Mesendoderm (in vitro differentiated cells): Measurements from ENCODE around the gene SPRED2.

Experiments used
- DNase-seq: peaks from one replicate; pipeline ENCODE4 v3.0.0; 2013
- H2AK5ac ChIP-seq: 2 replicates; pipeline ENCODE4 v1.6.1; 2013; ENCODE audit warnings: low read length, inconsistent platforms
- H2BK120ac ChIP-seq: 2 replicates; pipeline ENCODE4 v1.6.1; 2013; ENCODE audit warnings: low read depth, mild to moderate bottlenecking, low read length, moderate library complexity, mixed read lengths
- H2BK15ac ChIP-seq: replicated peaks from 2 replicates; pipeline ENCODE4 v1.6.1; 2013; ENCODE audit warnings: low read depth, mild to moderate bottlenecking, moderate library complexity
- H2BK5ac ChIP-seq: 2 replicates; pipeline ENCODE4 v1.6.1; 2013; ENCODE audit warnings: low read length, inconsistent platforms
- H3K18ac ChIP-seq: 2 replicates; pipeline ENCODE4 v1.6.1; 2013; ENCODE audit warnings: mild to moderate bottlenecking, low read length, mixed read lengths
- H3K23ac ChIP-seq: one replicate; pipeline ENCODE4 v1.6.1; 2013; ENCODE audit warnings: low read length
- H3K27ac ChIP-seq: 2 replicates; pipeline ENCODE4 v1.5.1; 2013; ENCODE audit warnings: low read depth, mild to moderate bottlenecking, inconsistent platforms, low read length, moderate library complexity
- H3K27me3 ChIP-seq: 2 replicates; pipeline ENCODE4 v1.6.1; 2013; ENCODE audit warnings: low read length, control low read depth, mild to moderate bottlenecking, inconsistent platforms; ENCODE audit not compliant: insufficient read depth, poor library complexity
- H3K36me3 ChIP-seq: 2 replicates; pipeline ENCODE4 v1.6.1; 2013; ENCODE audit warnings: low read length, inconsistent platforms; ENCODE audit not compliant: control insufficient read depth, insufficient read depth
- H3K4ac ChIP-seq: one replicate; pipeline ENCODE4 v1.6.1; 2013; ENCODE audit warnings: low read depth, mild to moderate bottlenecking, low read length, moderate library complexity
- H3K4me1 ChIP-seq: 2 replicates; pipeline ENCODE4 v1.6.1; 2013; ENCODE audit warnings: low read depth, low read length, inconsistent platforms; ENCODE audit not compliant: control insufficient read depth
- H3K4me2 ChIP-seq: 2 replicates; pipeline ENCODE4 v1.6.1; 2013; ENCODE audit warnings: low read length
- H3K4me3 ChIP-seq: 2 replicates; pipeline ENCODE4 v1.5.1; 2013; ENCODE audit warnings: mild to moderate bottlenecking, low read length
- H3K56ac ChIP-seq: one replicate; pipeline ENCODE4 v1.6.1; 2013; ENCODE audit warnings: low read length
- H3K79me1 ChIP-seq: 2 replicates; pipeline ENCODE4 v1.6.1; 2013; ENCODE audit warnings: low read length, inconsistent platforms
- H3K79me2 ChIP-seq: 2 replicates; pipeline ENCODE4 v1.6.1; 2013; ENCODE audit warnings: mild to moderate bottlenecking, low read length; ENCODE audit not compliant: control insufficient read depth, insufficient read depth
- H3K9ac ChIP-seq: 2 replicates; pipeline ENCODE4 v1.6.1; 2013; ENCODE audit warnings: low read length, inconsistent platforms
- H4K5ac ChIP-seq: one replicate; pipeline ENCODE4 v1.6.1; 2013; ENCODE audit warnings: low read length
- H4K8ac ChIP-seq: one replicate; pipeline ENCODE4 v1.6.1; 2013; ENCODE audit warnings: low read depth, mild to moderate bottlenecking, control low read depth, low read length, moderate library complexity
- WGBS: extraction: QIAGEN DNeasy Blood & Tissue Kit; methylation state at CpG from one replicate; pipeline ENCODE4 v1.1.7; 2013; ENCODE audit warnings: low lambda C conversion rate, missing lambda C conversion rate; ENCODE audit not compliant: insufficient coverage; ENCODE audit errors: extremely low coverage; 5-methylcytosine and 5-hydroxymethylcytosine counted together

SPRED2 gene

GRCh38 chr2:65452150-65452895 is 19.9 kb upstream of the SPRED2 start:
- no peak overlapping the region for H4K5ac ChIP-seq
- no peaks in the 10 kb centered on the region for H3K27me3 ChIP-seq
- H3K27ac ChIP-seq: no peak overlapping the region
- no peaks in the 10 kb centered on the region for H3K79me2 ChIP-seq
- H3K4me1 ChIP-seq: no peaks in the 10 kb centered on the region
- H3K9ac ChIP-seq: no peak overlapping the region
- no peaks in the 10 kb centered on the region for H3K79me1 ChIP-seq
- H3K23ac ChIP-seq: no peak overlapping the region
- no peak overlapping the region for H2BK15ac ChIP-seq
- DNase-seq: peak; percentile 53
- WGBS: no CpG with 5 or more reads among the region's 5 CpGs
- H2AK5ac ChIP-seq: no peak overlapping the region
- H2BK5ac ChIP-seq: no peak overlapping the region
- H3K18ac ChIP-seq: no peak overlapping the region
- no peak overlapping the region for H2BK120ac ChIP-seq
- H3K4ac ChIP-seq: no peak overlapping the region
- no peaks in the 10 kb centered on the region for H3K36me3 ChIP-seq
- H3K4me2 ChIP-seq: no peak overlapping the region
- no peak overlapping the region for H3K4me3 ChIP-seq
- H4K8ac ChIP-seq: no peak overlapping the region
- H3K56ac ChIP-seq: no peak overlapping the region

GRCh38 chr2:65450810-65451209 is 18.4 kb upstream of the SPRED2 start:
- Histone ChIP-seq H3K27ac (no peak overlapping the region), H2BK5ac (no peak overlapping the region), H3K4me1 (no peaks in the 10 kb centered on the region), H3K18ac (no peak overlapping the region), H3K23ac (no peak overlapping the region), H3K79me2 (no peaks in the 10 kb centered on the region), H3K27me3 (no peaks in the 10 kb centered on the region), H2BK15ac (no peak overlapping the region), H3K79me1 (no peaks in the 10 kb centered on the region), H3K36me3 (no peaks in the 10 kb centered on the region), H2AK5ac (no peak overlapping the region), H4K5ac (no peak overlapping the region), H3K9ac (no peak overlapping the region), H3K4ac (no peak overlapping the region), H3K4me3 (no peak overlapping the region), H3K56ac (no peak overlapping the region), H4K8ac (no peak overlapping the region), H3K4me2 (no peak overlapping the region), H2BK120ac (no peak overlapping the region)
- DNase-seq: no peak
- no CpG with 5 or more reads among the region's 1 CpG for WGBS

GRCh38 chr2:65450393-65450792 is 18.0 kb upstream of the SPRED2 start:
- no peak overlapping the region for H3K4me3 ChIP-seq
- H3K36me3 ChIP-seq: no peaks in the 10 kb centered on the region
- no peaks in the 10 kb centered on the region for H3K4me1 ChIP-seq
- H4K8ac ChIP-seq: peak overlapping the region; percentile 17
- WGBS: 100% methylated on average over 2 of the region's 3 CpGs
- no peak overlapping the region for H3K18ac ChIP-seq
- H3K79me1 ChIP-seq: no peaks in the 10 kb centered on the region
- H3K4ac ChIP-seq: no peak overlapping the region
- no peak overlapping the region for H2BK120ac ChIP-seq
- H3K4me2 ChIP-seq: no peak overlapping the region
- DNase-seq: no peak
- no peak overlapping the region for H3K9ac ChIP-seq
- no peak overlapping the region for H3K56ac ChIP-seq
- H3K79me2 ChIP-seq: no peaks in the 10 kb centered on the region
- no peaks in the 10 kb centered on the region for H3K27me3 ChIP-seq
- no peak overlapping the region for H2AK5ac ChIP-seq
- no peak overlapping the region for H3K27ac ChIP-seq
- H2BK15ac ChIP-seq: no peak overlapping the region
- no peak overlapping the region for H2BK5ac ChIP-seq
- no peak overlapping the region for H4K5ac ChIP-seq
- H3K23ac ChIP-seq: no peak overlapping the region

GRCh38 chr2:65443509-65444186 is 11.2 kb upstream of the SPRED2 start:
- Histone ChIP-seq H3K4me1 (peaks cover 3% of the 10 kb centered on the region), H4K8ac (no peak overlapping the region), H3K79me2 (no peaks in the 10 kb centered on the region), H3K36me3 (no peaks in the 10 kb centered on the region), H3K4me2 (no peak overlapping the region), H2BK15ac (no peak overlapping the region), H2AK5ac (no peak overlapping the region), H3K27ac (no peak overlapping the region), H3K23ac (no peak overlapping the region), H3K4me3 (no peak overlapping the region), H4K5ac (no peak overlapping the region), H3K18ac (no peak overlapping the region), H3K4ac (no peak overlapping the region), H3K9ac (no peak overlapping the region), H3K56ac (no peak overlapping the region), H2BK120ac (no peak overlapping the region), H2BK5ac (no peak overlapping the region), H3K27me3 (no peaks in the 10 kb centered on the region), H3K79me1 (no peaks in the 10 kb centered on the region)
- no peak for DNase-seq
- WGBS: no CpG with 5 or more reads among the region's 5 CpGs

- Histone ChIP-seq H4K5ac (no peak overlapping the region), H3K36me3 (no peaks in the 10 kb centered on the region), H3K18ac (no peak overlapping the region), H3K79me2 (no peaks in the 10 kb centered on the region), H2BK120ac (no peak overlapping the region), H3K4me3 (no peak overlapping the region), H4K8ac (no peak overlapping the region), H2BK15ac (no peak overlapping the region), H2AK5ac (no peak overlapping the region), H3K27me3 (no peaks in the 10 kb centered on the region), H3K23ac (no peak overlapping the region), H3K27ac (no peak overlapping the region), H3K4ac (no peak overlapping the region), H3K4me1 (peaks cover 5% of the 10 kb centered on the region), H3K56ac (no peak overlapping the region), H3K4me2 (no peak overlapping the region), H3K79me1 (no peaks in the 10 kb centered on the region), H2BK5ac (no peak overlapping the region), H3K9ac (no peak overlapping the region)
- no CpG with 5 or more reads among the region's 5 CpGs for WGBS
- peak; percentile 11 for DNase-seq
Observed at GRCh38 chr2:65442420-65443020, 10.1 kb upstream of the SPRED2 start.
